Trophoblast cell (in vitro differentiated cells and primary cell): ENCODE results near the gene TRAFD1.
"Not testable (repeated sequence)": the region's sequence is repeated elsewhere in the genome, so short reads cannot be mapped to it uniquely, and the experiment has no call there.

Source experiments
- DNase-seq, 2 donors: peaks; one replicate each; pipeline ENCODE4 v3.0.0-alpha.2; 2016
- H2AFZ ChIP-seq: 2 replicates; pipeline ENCODE4 v1.6.1; 2013; ENCODE audit warnings: low read length, moderate library complexity, mild to moderate bottlenecking; ENCODE audit not compliant: insufficient read depth, poor library complexity
- H2AK5ac ChIP-seq: 2 replicates; pipeline ENCODE4 v1.6.1; 2013; ENCODE audit warnings: mild to moderate bottlenecking, low read length
- H2BK120ac ChIP-seq: 2 replicates; pipeline ENCODE4 v1.6.1; 2013; ENCODE audit warnings: low read length, mild to moderate bottlenecking, moderate library complexity; ENCODE audit not compliant: insufficient read depth, poor library complexity
- H2BK12ac ChIP-seq: 2 replicates; pipeline ENCODE4 v1.6.1; 2013; ENCODE audit warnings: mild to moderate bottlenecking, low read length, moderate library complexity
- H2BK5ac ChIP-seq: 2 replicates; pipeline ENCODE4 v1.6.1; 2013; ENCODE audit warnings: low read length, low read depth, moderate library complexity, mild to moderate bottlenecking; ENCODE audit not compliant: poor library complexity
- H3K14ac ChIP-seq: 2 replicates; pipeline ENCODE4 v1.6.1; 2013; ENCODE audit warnings: mild to moderate bottlenecking, low read length
- H3K18ac ChIP-seq: 2 replicates; pipeline ENCODE4 v1.6.1; 2013; ENCODE audit warnings: mild to moderate bottlenecking, low read length
- H3K23ac ChIP-seq: 2 replicates; pipeline ENCODE4 v1.6.1; 2013; ENCODE audit warnings: low read length
- H3K27ac ChIP-seq: 2 replicates; pipeline ENCODE4 v1.5.1; 2013; ENCODE audit warnings: low read depth, mild to moderate bottlenecking, inconsistent platforms, low read length, moderate library complexity
- H3K27me3 ChIP-seq: 2 replicates; pipeline ENCODE4 v1.6.1; 2013; ENCODE audit warnings: inconsistent platforms, mild to moderate bottlenecking, low read length, moderate library complexity; ENCODE audit not compliant: insufficient read depth
- H3K36me3 ChIP-seq, 2 experiments: 1 replicate in 1 of 2; 2 replicates in 1 of 2; pipeline ENCODE4 v1.6.1; 2013; ENCODE audit warnings: low read length in 2 of 2, mild to moderate bottlenecking in 2 of 2, moderate library complexity in 1 of 2; ENCODE audit not compliant: insufficient read depth in 2 of 2, control insufficient read depth in 1 of 2
- H3K4ac ChIP-seq: 2 replicates; pipeline ENCODE4 v1.6.1; 2013; ENCODE audit warnings: low read depth, mild to moderate bottlenecking, low read length, moderate library complexity
- H3K4me1 ChIP-seq, 2 experiments: 1 replicate in 1 of 2; 2 replicates in 1 of 2; pipeline ENCODE4 v1.6.1; 2013; ENCODE audit warnings: low read length in 2 of 2, mild to moderate bottlenecking in 2 of 2, moderate library complexity in 1 of 2; ENCODE audit not compliant: insufficient read depth in 2 of 2, control insufficient read depth in 1 of 2
- H3K4me2 ChIP-seq: 2 replicates; pipeline ENCODE4 v1.6.1; 2013; ENCODE audit warnings: inconsistent platforms, mild to moderate bottlenecking, low read length, moderate library complexity
- H3K4me3 ChIP-seq: 2 replicates; pipeline ENCODE4 v1.5.1; 2013; ENCODE audit warnings: mild to moderate bottlenecking, low read depth, low read length, inconsistent platforms
- H3K79me1 ChIP-seq: one replicate; pipeline ENCODE4 v1.6.1; 2013; ENCODE audit warnings: low read length
- H3K79me2 ChIP-seq: 2 replicates; pipeline ENCODE4 v1.6.1; 2013; ENCODE audit warnings: low read length, mild to moderate bottlenecking; ENCODE audit not compliant: control insufficient read depth, insufficient read depth, poor library complexity
- H3K9ac ChIP-seq: 2 replicates; pipeline ENCODE4 v1.6.1; 2013; ENCODE audit warnings: mild to moderate bottlenecking, low read length
- H3K9me3 ChIP-seq: 2 replicates; pipeline ENCODE4 v1.6.1; 2013; ENCODE audit warnings: low read depth, mild to moderate bottlenecking, control low read depth, inconsistent platforms, low read length; ENCODE audit not compliant: insufficient read depth
- H4K12ac ChIP-seq: 2 replicates; pipeline ENCODE4 v1.6.1; 2013; ENCODE audit warnings: low read depth, mild to moderate bottlenecking, low read length, moderate library complexity
- H4K8ac ChIP-seq: 2 replicates; pipeline ENCODE4 v1.6.1; 2013; ENCODE audit warnings: low read depth, mild to moderate bottlenecking, low read length, moderate library complexity
- H4K91ac ChIP-seq: one replicate; pipeline ENCODE4 v1.6.1; 2013; ENCODE audit warnings: low read depth, mild to moderate bottlenecking, low read length, moderate library complexity
- WGBS: extraction: QIAGEN DNeasy Blood & Tissue Kit; methylation state at CpG from one replicate; pipeline ENCODE4 v1.1.7; 2013; ENCODE audit warnings: missing lambda C conversion rate; ENCODE audit not compliant: insufficient read length, insufficient coverage; ENCODE audit errors: extremely low coverage; 5-methylcytosine and 5-hydroxymethylcytosine counted together

The TRAFD1 gene

DNA sequence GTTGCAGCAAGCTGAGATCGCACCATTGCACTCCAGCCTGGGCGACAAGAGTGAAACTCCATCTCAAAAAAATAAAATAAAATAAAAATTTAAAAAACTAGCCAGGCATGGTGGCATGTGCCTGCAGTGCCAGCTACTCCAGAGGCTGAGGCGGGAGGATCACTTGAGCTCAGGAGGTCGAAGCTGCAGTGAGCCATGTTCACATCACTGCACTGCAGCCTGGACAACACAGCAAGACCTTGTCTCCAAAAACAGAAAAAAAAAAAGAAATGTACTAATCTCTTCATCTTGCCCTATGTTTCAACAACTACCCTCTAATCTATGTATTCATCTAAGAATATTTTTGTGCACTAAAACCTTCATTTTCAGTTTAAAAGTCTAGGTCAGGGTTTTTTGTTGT, 23.2 kb upstream of the TRAFD1 start:
- no peaks in the 10 kb centered on the region for H3K9me3 ChIP-seq
- no peak overlapping the region for H4K12ac ChIP-seq
- no peak overlapping the region for H3K27ac ChIP-seq
- peaks cover 9% of the 10 kb centered on the region for H3K79me2 ChIP-seq
- WGBS: no CpG with 5 or more reads among the region's 4 CpGs
- H2BK5ac ChIP-seq: no peak overlapping the region
- H3K4ac ChIP-seq: no peak overlapping the region
- no peak overlapping the region for H3K4me2 ChIP-seq
- H3K36me3 ChIP-seq: peaks cover 12 to 13% of the 10 kb centered on the region in 2 experiments
- no peak overlapping the region for H3K4me3 ChIP-seq
- H3K27me3 ChIP-seq: no peaks in the 10 kb centered on the region
- H2AFZ ChIP-seq: no peak overlapping the region
- H3K18ac ChIP-seq: no peak overlapping the region
- no peak overlapping the region for H2BK120ac ChIP-seq
- H3K4me1 ChIP-seq: no peaks in the 10 kb centered on the region
- no peak for DNase-seq
- no peak overlapping the region for H2AK5ac ChIP-seq
- H3K23ac ChIP-seq: no peak overlapping the region
- H2BK12ac ChIP-seq: no peak overlapping the region
- H3K79me1 ChIP-seq: no peaks in the 10 kb centered on the region
- H3K9ac ChIP-seq: no peak overlapping the region
- H4K8ac ChIP-seq: no peak overlapping the region
- H3K14ac ChIP-seq: no peak overlapping the region
- no peak overlapping the region for H4K91ac ChIP-seq

DNA sequence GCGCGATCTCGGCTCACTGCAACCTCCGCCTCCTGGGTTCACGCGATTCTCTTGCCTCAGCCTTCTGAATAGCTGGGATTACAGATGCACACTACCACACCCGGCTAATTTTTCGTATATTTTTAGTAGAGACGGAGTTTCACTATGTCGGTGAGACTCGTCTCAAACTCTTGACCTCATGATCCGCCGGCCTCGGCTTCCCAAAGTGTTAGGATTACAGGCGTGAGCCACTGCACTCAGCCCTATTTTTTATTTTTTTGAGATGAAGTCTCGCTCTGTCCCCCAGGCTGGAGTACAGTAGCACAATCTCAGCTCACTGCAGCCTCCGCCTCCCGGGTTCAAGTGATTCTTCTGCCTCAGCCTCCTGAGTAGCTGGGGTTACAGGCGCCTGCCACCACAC, 22.6 kb upstream of the TRAFD1 start:
- not testable (repeated sequence) for H4K91ac ChIP-seq, H3K27me3 ChIP-seq, H2AFZ ChIP-seq, H3K4me3 ChIP-seq, H3K23ac ChIP-seq, DNase-seq, H4K8ac ChIP-seq, H2BK12ac ChIP-seq, H3K18ac ChIP-seq, H2BK5ac ChIP-seq, H2AK5ac ChIP-seq, H3K9ac ChIP-seq, H2BK120ac ChIP-seq, H3K9me3 ChIP-seq, H3K4me2 ChIP-seq, H3K4me1 ChIP-seq, H3K27ac ChIP-seq, H4K12ac ChIP-seq, H3K79me1 ChIP-seq, H3K14ac ChIP-seq
- peaks cover 10% of the 10 kb centered on the region in 2 experiments for H3K36me3 ChIP-seq
- no CpG with 5 or more reads among the region's 19 CpGs for whole genome bisulfite sequencing
- peaks cover 10% of the 10 kb centered on the region for H3K79me2 ChIP-seq
- H3K4ac ChIP-seq: peak overlapping the region; percentile 85

DNA sequence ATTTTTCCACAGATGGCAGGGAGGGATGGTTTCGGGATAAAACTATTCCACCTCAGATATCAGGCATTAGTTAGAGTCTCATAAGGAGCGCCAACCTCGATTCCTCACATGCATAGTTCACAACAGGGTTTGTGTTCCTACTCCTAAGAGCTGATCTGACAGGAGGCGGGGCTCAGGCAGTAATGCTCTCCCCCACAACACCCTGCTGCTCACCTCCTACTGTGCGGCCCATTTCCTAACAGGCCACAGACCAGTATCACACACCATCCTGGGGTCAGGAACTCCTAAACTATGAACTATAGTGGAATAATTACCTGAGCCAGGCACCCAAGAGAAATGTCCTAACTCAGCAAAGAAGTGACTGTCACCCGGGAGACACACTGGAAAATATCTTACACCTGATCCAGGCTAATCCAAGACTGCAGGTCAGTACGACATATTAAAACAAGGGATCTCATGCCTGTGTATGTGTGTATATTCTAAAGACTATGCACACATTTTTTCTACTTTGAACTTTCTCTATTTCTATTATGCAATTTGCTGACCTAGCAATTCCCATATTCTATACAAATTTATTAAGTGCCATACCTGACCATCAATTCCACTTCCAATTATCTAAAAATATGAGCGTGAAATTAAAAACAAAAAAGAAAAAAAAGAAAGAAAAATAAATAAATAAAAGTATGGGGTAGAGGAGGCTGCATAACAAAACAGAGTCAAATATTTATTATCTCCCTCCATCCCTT, 21.4 kb upstream of the TRAFD1 start:
- H4K91ac ChIP-seq: no peak overlapping the region
- no peak overlapping the region for H3K23ac ChIP-seq
- H3K79me1 ChIP-seq: peaks cover 9% of the 10 kb centered on the region
- no peak overlapping the region for H2BK12ac ChIP-seq
- no peak overlapping the region for H3K4me3 ChIP-seq
- no CpG with 5 or more reads among the region's 8 CpGs for WGBS
- no peak overlapping the region for H2AFZ ChIP-seq
- no peak overlapping the region for H3K27ac ChIP-seq
- no peaks in the 10 kb centered on the region for H3K27me3 ChIP-seq
- no peak overlapping the region for H3K4me2 ChIP-seq
- H2AK5ac ChIP-seq: no peak overlapping the region
- no peak overlapping the region for H2BK5ac ChIP-seq
- H3K9me3 ChIP-seq: no peaks in the 10 kb centered on the region
- no peaks in the 10 kb centered on the region for H3K4me1 ChIP-seq
- no peak overlapping the region for H3K9ac ChIP-seq
- H3K36me3 ChIP-seq: peaks cover 6 to 7% of the 10 kb centered on the region in 2 experiments
- H2BK120ac ChIP-seq: no peak overlapping the region
- no peak overlapping the region for H3K18ac ChIP-seq
- peak overlapping the region; percentile 5 for H3K4ac ChIP-seq
- H4K8ac ChIP-seq: no peak overlapping the region
- peaks cover 21% of the 10 kb centered on the region for H3K79me2 ChIP-seq
- H4K12ac ChIP-seq: no peak overlapping the region
- DNase-seq: no peak
- H3K14ac ChIP-seq: no peak overlapping the region

DNA sequence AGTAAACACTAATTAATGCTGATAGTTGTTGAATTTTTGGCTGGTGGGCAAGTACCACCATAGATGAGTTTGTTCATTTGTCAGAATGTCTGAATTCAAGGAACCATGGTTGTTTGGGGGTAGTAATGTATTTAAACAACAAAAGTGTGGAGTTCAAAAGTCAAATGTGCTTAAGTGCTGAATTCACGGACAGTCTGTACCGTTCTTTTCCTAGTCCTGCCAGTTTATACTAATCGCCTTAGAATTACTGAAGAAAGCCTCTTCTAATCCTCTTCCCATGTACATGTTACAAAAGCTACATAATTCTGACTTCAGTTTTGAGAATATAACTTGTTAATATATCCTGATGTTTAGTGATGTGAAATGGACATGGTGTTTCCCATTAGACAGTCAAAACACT, 19.5 kb upstream of the TRAFD1 start:
- H4K12ac ChIP-seq: no peak overlapping the region
- no peak overlapping the region for H3K27ac ChIP-seq
- no peaks in the 10 kb centered on the region for H3K27me3 ChIP-seq
- no peak overlapping the region for H2AFZ ChIP-seq
- no peak for DNase-seq
- no peak overlapping the region for H3K4me3 ChIP-seq
- WGBS: no CpG with 5 or more reads among the region's 3 CpGs
- peaks cover 22% of the 10 kb centered on the region for H3K79me2 ChIP-seq
- H4K8ac ChIP-seq: no peak overlapping the region
- no peaks in the 10 kb centered on the region for H3K9me3 ChIP-seq
- no peak overlapping the region for H3K9ac ChIP-seq
- no peak overlapping the region for H2BK5ac ChIP-seq
- H3K14ac ChIP-seq: no peak overlapping the region
- H3K36me3 ChIP-seq: peaks cover 1 to 3% of the 10 kb centered on the region in 2 experiments
- no peaks in the 10 kb centered on the region for H3K4me1 ChIP-seq
- no peak overlapping the region for H4K91ac ChIP-seq
- H3K79me1 ChIP-seq: peaks cover 11% of the 10 kb centered on the region
- H3K4me2 ChIP-seq: no peak overlapping the region
- no peak overlapping the region for H2BK120ac ChIP-seq
- H2AK5ac ChIP-seq: no peak overlapping the region
- no peak overlapping the region for H2BK12ac ChIP-seq
- H3K23ac ChIP-seq: no peak overlapping the region
- no peak overlapping the region for H3K18ac ChIP-seq
- peak overlapping the region; percentile 47 for H3K4ac ChIP-seq
